HG03565 (cell line): Measurements from ENCODE around the gene SKOR1.

ENCODE experiments used
- ATAC-seq: cut with Tn5 transposase; IDR thresholded peaks from one replicate; pipeline ENCODE4 v1.9.1; 2021; ENCODE audit warnings: mild to moderate bottlenecking, moderate library complexity; ENCODE audit not compliant: unreplicated experiment

Gene SKOR1

DNA sequence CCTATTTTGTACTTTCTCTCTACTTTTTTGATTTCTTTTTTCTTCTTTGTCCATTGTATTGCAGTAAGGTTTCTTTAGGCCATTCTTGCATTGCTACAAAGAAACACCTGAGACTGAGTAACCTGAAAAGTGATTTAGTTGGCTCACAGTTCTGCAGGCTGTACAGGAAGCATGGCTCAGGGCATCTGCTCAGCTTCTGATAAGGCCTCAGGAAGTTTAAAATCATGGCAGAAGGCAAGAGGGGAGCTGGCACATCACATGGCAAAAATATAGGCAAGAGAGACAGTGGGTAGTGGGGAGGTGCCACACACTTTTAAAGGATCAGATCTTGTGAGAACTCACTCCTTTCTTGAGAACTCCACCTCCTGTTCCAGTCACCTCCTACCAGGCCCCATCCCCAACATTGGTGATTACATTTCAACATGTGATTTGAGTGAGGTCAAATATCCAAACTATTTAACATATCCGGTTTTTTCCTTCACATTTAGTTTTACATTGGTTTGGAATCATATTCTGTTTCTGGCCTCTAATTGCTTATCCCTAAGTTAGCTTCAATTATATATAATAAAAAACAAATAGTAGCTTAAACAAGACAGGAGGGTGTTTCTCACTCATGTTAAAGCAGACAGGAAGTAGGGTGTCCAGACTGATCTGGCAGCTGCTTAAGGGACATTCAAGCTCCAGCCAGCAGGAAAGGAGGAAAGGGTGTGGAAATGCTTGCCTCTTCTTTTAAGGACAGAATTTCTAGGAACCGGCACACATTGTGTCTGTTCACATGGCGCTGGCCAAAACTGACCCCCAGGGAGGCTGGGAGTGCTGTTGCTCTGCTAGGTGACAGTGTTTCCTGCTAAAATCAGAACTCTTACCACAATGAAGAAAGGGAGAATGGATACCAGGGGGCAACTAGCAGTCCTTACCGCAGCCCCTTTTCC, 28.8 kb upstream of the SKOR1 start:
- no peak for ATAC-seq

GRCh38 chr15:67799801-67800205, 25.5 kb upstream of the SKOR1 start:
- ATAC-seq = no peak

DNA sequence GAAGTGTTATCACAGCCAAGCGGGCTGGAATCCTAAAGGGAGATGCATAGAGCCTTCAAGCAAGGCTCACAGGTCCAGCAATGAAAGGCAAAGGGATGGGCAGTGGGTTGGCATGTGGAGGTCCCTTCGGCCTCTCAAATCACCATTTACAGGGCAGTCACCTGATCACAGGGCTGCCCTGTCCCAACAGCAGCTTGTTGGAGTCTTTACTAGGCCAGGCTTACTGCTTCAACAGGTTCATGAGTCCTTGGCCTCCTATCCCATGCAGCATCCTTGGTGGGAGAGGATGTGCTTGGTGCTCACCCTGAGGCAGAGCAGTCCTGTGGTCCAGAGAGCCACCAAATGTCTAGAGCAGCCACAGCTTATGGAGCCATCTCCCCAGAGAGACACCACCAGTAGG, 24.2 kb upstream of the SKOR1 start:
- ATAC-seq = no peak

DNA sequence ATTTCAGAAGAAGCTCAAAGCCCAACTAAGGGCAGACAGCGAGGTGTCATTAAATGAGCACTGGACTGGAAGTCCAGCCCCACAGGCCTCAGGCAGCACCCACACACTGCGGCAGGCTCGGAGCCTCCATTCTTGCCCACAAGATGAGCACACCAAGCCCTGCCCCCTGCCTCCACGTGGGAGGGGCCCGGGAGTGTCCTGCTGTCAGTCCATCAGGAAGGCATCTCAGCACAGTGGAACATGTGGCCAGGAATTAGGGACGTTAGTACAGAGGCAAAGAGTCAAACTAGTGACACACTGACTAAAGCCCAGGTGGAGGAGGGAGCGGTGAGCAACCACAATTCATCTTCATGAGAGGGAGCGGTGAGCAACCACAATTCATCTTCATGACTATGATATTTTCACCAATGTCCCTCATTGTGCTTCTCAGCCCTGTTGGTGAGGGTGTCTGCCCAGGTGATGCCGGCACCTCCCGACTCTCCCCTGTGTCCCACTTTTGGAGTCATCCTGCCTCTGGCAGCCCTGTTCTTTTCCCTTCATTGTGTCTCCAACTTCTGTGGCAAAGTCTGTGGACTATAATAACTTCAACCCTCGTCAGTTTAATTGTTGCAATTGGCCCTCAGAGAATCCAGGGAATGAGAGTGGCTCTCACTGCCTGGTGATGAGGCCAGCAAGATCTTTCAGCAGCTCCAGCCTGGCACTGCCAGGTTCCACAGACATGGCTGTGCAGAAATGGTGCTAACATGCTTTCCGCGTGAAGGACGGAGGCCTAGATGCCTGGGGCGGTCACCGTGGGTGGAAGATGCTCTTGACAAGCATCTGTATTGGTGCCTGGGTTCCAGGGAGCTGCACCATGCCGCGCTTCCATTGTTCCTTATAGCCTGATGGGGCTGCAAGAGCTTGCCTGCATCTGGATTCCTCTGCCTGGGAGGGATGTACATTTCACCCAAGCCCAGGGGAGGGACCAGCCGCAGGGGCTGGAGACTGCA, 23.1 kb upstream of the SKOR1 start:
- no peak for ATAC-seq

- ATAC-seq = no peak
These were observed 22.0 kb upstream of the SKOR1 start for GRCh38 chr15:67803299-67803698.

- no peak for ATAC-seq
These were observed 21.1 kb upstream of the SKOR1 start for GRCh38 chr15:67803996-67804843.

DNA sequence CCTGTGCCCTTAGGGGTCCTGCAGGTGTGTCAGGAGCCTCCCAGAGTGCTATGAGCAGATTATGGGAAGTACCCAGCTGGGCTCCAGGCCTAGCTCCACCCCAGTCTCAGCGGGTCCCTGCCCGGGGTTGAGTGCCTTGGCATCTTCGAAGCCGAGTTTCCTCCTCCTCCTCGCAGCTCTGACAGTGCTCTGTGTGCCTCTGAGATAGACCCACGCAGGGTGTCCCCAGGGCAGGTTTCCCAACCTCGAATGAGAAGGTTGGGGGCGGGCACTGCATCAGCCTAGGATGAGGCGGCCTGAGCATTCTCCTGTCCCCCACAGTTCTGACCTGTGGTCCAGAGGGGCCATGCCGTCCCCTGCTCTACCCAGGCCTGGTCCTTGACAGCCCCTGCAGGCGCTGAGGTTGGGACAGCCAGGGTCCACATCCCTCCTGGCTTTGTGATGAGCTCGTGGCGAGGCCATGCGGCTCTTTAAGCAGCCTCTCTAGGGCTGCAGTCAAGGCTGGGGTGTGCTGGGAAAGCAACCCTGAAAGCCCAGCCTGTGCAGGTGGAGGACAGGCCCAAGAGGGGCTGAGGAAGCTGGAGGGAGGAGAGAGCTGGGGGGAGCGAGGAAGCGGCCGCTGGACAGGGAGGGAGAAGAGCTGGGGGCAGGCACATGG, 20.2 kb upstream of the SKOR1 start:
- ATAC-seq = no peak

DNA sequence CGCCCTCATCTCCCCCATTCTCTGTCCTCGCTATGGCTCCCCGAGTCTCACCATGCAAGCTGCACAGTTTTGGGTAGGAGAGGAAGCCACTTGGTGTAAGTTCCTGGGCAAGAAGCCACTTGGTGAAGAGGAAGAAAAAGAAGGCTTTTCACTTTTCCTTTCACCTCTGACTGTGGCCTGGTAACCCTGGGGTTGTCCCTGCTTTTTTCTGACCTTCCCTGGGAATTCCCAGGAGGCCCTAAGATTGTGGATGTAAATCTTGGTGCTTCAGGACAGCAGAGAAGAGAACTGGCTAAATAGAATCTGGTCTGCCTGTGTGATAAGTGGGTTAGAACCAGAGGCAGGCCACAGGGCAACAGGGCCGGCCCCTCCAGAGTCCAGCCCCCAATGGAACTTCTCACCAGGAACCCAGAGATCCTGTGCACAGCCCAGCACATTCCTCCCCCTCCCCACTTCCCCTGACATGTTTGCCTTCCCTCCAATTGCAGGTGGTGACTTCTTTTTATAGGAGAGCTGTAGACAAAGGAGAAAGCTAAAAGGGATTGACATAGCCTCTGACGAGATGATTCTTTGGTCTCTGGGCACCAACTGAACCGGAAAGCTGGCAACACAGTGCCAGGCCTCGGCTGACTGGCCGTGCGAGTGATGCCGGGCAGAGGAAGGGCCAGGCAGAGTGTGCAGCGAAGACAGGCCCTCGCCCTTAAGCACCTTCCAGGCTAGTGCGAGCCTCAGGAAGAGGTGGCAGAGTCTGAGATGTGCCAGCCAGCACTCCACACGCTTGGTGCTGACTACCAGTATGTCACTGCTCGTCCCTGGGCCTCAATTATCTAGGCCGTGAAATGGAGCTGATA, 19.4 kb upstream of the SKOR1 start:
- ATAC-seq = no peak

GRCh38 chr15:67806536-67806935, 18.8 kb upstream of the SKOR1 start:
- no peak for ATAC-seq

DNA sequence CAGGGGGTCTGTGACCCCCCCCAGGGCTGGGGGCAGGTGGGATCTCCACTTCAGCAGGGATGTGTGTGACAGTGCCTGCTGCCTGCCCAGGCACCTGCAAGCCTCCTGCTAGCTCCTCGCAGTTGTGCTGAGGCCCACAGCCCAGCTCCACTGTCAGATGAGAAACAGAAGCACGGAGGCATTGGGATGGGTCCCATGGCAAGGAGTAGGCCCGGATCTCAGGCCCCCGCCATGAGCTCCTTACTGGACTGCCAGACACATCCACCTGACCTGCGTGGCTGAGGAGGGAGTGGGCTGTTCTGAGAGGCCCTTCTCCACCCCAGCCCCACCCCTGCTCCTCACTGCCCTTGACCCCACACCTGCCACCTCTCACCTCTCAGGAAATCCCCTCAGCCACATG, 18.2 kb upstream of the SKOR1 start:
- ATAC-seq = no peak

GRCh38 chr15:67807836-67808235, 17.5 kb upstream of the SKOR1 start:
- ATAC-seq = no peak

DNA sequence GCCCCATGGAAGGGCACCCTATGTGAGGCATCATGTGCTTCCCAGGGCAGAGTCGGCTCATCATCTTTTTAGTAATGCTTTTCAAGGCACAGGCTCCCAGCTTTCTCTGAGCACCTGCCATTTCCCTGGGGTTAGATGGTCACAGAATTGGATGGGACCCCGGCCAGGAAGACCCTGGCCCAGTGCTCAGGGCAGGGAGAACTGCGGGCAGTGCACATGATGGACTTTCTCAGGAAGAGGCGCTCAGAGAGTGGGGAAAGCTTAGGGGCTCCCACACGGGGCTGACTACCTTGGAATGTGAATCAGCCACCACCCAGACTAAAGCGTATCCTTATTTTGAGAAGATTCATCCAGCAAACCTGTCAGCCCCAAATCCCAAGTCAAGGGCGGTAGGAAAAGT, 16.5 kb upstream of the SKOR1 start:
- ATAC-seq = no peak

DNA sequence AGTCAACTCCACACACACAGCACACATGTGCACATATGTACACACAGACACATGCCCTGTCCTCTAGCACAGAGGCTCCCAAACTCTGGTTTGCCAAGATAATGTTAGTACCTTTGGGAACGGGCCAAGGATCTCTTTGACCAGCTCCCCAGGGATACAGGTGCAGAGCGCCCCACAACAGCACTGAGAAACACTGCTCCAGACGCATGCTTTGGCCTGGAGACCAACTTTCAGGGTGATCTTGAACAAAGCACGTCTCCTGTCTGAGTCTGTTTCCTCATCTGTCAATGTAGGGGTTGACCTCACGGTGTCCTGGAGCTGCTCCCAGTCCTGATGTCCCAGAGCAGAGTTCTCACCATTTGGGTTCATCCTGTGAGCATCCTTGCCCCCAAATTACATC, 15.9 kb upstream of the SKOR1 start:
- ATAC-seq = no peak

DNA sequence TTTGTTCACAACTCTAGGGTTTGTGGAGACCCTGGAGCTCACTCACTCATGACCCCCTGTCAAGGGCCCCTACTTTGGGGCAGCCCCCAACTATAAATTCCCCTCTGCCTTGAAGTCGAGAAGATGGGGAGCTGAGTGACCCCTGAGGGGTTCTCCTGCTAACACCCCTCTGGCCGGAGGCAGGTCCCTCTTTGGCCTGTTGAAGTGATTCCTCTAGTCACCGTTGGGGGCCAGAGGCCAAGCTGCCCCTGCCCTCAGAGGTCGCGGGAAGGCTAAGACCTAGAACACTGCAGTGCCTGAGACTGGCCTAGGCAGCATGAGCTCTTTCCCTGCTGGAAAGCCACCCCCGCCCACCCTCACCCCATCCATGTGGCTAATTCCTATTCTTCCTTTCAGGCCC, 15.4 kb upstream of the SKOR1 start:
- no peak for ATAC-seq

DNA sequence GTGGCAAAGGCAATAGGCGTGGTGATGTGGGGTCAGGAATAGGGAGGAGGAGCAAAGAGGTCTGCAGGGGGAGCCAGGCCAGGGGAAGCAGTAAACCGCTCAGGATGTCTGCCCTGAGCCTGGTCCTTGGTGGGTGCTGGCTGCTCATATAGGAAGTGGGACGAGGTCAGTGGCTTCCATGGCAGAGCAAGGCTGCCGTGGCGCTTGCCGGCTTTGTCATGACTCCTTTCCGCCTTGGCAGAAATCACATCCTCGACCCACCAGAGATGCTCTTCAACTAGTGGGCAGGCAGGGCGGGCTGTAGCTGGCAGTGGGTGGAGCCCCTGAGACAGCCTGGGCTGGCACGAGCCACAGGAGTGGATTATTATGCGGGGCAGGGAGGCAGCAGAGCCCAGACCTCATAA, 13.1 kb upstream of the SKOR1 start:
- ATAC-seq = no peak

- no peak for ATAC-seq
These were observed 12.1 kb upstream of the SKOR1 start for GRCh38 chr15:67813104-67813634.

- no peak for ATAC-seq
These were observed 10.2 kb upstream of the SKOR1 start for GRCh38 chr15:67815036-67815592.

DNA sequence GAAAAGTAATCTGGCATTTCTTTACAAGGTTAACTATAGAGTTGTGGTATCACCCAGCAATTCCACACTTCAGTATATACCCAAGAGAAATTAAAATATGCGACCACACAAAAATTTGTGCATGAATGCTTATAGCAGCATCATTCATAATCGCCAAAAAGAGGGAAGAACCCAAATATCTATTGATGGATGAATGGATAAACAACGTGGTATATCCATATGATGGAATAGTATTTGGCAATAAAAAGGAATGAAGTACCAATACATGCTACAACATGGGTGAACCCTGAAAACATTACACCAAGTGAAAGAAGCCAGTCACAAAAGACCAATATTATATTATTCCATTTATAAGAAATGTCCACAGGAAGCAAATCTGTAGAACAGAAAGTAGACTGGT, 8.6 kb upstream of the SKOR1 start:
- ATAC-seq = no peak

DNA sequence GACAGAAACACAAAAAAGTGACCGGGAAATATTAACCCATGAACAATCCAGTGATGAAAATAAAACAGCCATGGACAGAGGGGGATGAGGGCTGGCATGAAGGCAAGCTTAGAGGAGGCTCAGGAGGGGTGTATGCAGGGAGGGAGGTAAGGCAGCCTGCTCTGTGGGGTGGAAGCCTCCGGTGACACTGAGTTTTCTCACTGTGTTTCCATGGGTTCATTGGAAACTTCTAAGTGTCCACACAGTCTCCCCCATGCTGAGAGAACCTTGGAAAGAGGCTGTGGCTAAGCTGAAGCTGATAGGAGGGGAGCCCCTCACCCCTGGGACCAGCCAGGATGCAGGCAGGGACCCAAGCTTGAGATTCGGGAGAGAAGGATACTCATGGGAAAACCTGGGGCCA, 6.8 kb upstream of the SKOR1 start:
- ATAC-seq = no peak
